GM21576 (cell line): ENCODE results near the gene GIPC3.

Source experiments
- ATAC-seq: cut with Tn5 transposase; IDR thresholded peaks from one replicate; pipeline ENCODE4 v1.9.1; 2021; ENCODE audit warnings: mild to moderate bottlenecking, moderate library complexity; ENCODE audit not compliant: unreplicated experiment

GIPC3 gene

GRCh38 chr19:3585301-3586126 lies at the start of gene GIPC3:
GIPC3 (plus strand) TSS chr19:3585478; CDS start chr19:3585598, 120 bp downstream.
- ATAC-seq: no peak

GRCh38 chr19:3535563-3535965 lies 49.7 kb upstream of the GIPC3 start:
- ATAC-seq: no peak

GRCh38 chr19:3535981-3536380 lies 49.3 kb upstream of the GIPC3 start:
- no peak for ATAC-seq

DNA sequence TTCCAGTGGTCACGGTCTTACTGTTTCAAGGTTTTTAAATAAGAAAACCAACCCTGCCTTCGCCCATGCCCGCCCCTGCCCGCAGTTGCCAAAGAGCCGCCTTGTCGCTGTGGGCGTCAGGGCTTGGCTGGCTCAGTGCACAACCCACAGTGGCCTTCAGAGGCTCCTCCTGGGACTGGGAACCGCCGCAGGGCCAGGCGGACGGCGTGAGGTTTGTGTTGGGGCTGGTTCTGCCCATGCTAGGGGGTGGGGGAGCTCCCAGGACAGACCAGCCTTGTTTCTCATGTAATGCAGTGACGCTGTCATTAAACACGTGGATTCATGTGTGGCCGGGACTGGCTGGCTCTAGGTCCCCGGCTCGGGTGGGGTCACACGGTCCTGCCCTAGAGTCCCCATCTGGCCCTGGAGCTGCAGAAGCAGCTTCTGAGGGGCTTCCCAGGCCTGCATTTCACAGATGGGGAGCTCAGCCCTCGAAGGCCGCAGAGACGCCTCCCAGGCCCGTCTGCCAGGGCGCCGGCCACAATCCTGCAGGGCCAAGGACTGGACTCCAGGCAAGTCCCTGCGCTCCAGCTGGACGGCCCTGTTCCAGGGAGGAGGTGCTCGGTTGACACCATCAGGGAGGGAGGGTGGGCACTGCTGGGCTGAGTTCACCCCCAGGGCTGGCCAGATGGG lies 48.7 kb upstream of the GIPC3 start:
- ATAC-seq: no peak

GRCh38 chr19:3537101-3537437 lies 48.2 kb upstream of the GIPC3 start:
- ATAC-seq: no peak

DNA sequence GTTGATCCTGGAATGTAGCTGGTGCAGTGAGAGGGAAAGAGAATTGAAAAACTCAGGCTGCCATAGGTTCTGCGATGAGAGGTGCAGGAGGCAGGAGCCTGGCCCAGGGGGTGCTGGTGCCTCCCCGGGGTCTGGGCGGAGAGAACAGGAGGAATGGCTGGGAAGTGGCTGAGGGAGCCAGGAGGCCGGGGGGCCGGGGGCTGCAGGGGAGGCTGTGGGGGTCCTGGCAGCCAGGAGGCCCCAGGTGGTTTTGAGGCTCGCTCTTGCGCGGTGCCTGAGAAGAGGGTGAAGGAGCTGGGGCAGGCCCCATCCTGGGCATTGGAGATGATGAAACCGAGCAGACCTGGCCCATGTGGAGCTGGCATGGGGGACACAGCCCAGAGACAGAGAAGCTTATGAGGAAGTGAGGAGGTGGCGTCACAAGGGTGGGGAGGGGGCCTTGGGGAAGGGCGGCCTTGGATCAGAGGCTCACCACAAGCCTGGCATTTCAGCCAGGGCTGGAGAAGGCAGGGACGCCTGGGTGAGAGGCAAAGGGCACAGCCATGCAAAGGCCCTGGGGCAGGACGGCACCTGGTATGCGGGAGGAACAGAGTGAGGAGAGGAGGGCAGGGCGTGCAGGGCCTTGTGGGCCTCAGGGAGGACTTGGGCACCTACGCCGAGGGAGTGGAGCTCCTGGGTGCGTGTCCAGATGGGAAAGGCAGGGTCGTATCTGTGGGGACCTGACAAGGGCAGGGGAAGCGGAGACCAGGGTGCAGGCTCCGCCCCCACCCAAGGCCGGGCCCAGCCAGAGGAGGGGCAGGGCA lies 47.6 kb upstream of the GIPC3 start:
- ATAC-seq: no peak

DNA sequence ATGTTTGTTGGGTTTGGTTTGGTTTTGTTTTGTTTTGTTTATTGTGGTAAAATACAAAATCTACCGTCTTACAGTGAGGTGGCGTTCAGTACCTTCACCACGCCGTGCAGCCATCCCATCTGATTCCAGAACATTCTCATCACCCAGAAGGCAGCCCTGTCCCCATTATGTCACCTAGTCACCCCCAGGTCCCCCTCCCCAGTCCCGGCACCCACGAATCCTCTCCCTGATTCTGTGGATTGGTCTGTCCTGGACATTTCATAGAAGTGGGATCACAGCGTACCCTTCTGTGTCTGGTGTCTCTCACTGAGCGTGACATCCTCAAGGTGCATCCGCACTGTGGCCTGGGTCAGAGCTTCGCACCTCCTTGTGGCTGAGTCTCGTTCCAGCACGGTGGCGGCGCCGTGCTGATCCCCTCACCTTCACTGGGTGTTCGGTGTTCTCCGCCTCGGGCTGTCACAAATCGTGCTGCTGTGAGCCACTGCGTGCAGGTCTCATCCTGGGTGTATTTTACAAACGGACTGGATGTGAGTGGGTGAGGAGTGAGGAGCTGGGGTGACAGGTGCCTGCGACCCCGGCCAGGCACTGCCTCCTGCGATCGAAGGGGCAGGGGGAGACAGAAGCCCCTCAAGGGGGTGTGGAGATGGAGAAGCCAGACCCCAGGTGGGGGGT lies 46.9 kb upstream of the GIPC3 start:
- no peak for ATAC-seq

DNA sequence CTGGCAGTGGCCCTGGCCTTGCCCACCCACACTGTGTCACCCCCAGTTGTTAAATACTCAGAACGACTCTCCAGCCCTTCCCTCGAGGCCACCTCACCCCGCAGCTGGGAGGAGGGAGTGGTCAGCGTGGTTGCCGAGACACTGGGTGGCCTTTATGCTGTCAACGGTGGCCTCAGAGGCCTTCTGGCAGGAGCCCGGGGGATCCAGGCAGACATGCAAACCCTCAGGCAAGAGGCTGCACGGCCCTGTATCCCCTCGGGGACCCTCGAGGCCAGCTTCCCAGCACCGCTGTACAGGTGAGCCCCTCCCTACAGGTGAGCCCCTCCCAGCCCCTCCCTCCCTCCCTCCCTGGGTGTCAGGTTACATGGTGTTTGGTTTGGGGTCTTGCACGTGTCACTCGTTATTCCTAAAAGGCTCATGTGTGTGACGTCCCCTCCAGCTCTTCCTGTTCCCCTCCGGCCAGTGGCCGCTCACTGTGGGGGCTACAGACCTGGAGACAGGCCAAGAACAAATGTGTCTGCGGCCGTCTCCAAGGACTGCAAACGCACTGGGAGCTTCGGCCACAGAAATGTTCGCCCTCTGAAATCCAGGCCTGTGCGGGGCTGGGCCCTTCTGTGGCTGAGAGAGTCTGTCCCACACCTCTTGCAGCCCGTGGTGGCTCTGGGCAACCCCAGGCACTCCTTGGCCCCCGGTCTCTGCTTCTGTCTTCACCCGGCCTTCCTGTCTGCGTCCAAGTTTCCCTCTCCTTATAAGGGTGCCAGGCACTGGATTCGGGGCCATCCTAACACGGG lies 46.1 kb upstream of the GIPC3 start, which contains the start of gene TEKTIP1:
TEKTIP1 (plus strand) TSS at position 210 of the 791 bp plus-strand sequence; CDS start at position 214, 4 bp downstream.
- ATAC-seq: no peak

- no peak for ATAC-seq
These were observed 45.5 kb upstream of the GIPC3 start for GRCh38 chr19:3539756-3540118.

GRCh38 chr19:3543150-3544057 lies 41.9 kb upstream of the GIPC3 start:
- no peak for ATAC-seq

- no peak for ATAC-seq
These were observed 41.3 kb upstream of the GIPC3 start for GRCh38 chr19:3544058-3544376.

DNA sequence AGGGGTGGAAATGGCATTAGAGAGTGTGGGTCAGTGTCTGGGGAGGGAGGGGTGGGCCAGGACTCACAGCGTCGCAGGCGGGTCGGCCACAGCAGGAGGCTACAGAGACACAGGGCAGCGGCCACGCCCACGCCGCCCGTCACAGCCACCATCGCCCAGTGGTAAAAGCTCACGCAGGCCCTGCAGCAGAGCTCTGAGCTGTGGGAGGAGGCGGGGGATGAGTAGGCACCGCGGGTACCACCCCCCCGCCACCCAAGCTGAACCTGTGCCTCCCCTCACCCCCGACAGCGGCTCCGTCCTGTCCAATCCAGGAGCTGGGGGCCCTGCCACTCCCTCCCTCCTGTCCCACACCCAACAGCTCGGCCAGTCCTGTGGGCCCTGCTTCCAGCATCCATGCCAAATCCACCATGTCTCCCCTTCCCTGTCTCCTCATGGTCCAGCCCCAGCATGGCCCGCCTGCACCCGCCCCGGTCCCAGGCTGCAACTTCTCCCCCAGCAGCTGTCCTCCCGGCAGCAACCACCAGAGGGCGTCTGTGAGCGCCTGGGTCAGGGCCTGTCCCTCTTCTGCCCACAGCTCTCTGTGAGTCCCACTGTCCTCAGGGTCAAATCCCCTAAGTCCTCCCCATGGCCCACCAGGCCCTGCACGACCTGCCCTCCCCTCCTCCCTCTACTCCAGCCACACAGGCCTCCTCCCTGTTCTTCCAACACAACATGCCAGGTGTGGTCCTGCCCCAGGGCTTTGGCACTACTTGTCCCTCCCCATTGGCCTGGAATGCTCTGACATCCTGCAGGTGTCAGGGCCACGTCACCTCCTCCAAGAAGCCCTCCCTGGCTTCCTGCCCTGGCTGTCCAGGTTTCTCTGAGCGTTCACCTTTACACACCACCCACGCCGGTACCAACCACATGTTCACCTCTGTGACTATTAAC lies 40.3 kb upstream of the GIPC3 start:
- ATAC-seq: no peak

DNA sequence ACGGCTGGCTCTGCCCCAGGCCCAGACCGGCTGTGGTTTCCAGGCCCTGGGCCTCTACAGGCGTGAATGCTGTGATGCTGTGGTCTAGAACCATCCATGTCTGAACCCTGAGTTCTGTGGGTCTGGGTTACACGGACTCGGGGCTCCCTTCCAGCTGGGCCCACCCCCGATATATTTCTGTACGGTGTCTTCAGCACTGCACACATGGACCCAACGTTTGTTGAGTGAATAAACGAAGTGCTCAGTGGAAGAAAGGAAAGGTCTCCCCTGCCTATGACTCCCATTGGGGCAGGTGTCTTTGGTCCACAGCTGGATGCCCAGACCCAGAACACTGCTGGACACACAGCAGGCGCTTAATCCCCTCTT lies 39.6 kb upstream of the GIPC3 start:
- no peak for ATAC-seq

DNA sequence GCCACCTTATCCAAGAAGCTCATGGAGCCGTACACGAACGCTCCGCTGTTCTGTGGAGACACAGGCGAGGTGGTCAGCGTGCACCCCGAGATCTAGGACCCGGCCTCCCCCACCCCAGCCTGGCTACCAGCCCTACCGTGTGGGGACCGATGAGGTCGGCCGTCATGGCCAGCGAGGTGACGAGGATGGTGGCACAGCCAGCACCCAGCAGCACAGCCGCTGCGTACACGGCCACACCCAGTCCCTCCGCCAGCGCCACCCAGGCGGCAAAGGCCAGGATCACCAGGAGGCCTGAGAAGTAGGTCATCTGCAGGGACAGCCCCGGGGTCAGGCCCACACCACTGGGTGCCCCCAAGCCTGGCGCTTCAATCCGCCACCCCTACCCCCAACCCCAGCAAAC lies 39.2 kb upstream of the GIPC3 start:
- no peak for ATAC-seq

DNA sequence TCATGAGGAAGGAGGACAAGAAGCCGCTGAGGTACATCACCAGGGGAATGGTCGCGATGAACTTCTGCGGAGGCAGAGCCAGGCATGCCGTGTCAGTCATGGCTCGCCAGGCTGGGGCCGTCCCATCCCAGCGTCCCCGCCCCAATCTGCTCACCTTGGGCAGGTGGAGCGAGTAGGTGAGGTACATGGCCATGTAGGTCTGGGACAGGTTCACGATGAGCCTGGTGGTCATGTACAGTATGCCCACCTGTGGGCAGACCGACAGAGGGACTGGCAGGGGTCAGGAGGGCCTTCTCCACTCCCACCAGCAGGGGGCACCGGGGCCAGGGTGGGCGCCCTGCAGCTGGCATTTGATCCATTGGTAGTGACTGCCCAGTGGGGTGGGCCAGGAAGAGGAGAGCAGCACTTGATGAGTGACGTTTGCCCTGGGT lies 38.0 kb upstream of the GIPC3 start:
- no peak for ATAC-seq

DNA sequence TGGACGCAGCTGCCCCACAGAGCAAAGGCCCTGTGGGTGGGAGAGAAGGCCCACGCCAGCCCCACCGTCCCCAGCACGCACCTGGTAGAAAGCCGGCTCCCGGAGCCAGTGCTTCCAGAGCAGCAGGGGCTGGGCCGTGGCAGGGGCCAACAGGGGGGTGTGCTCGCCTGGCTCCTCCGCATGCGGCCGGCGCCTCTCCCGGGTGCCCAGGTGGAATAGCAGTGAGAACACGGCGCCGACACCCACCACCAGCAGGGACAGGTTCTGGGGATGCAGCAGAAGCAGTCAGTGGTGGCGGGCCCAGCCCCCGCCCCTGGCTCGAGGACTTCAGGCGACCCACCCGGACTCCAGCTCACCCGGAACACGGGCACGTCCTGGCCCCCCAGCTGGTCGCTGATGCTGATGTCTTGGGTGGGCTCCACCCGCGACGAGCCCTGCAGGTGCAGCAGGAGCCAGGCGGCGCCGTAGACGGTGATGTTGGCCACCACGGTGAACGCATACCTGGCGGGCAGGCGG lies 37.5 kb upstream of the GIPC3 start:
- no peak for ATAC-seq

GRCh38 chr19:3548606-3549005 lies 36.7 kb upstream of the GIPC3 start:
- ATAC-seq: no peak

DNA sequence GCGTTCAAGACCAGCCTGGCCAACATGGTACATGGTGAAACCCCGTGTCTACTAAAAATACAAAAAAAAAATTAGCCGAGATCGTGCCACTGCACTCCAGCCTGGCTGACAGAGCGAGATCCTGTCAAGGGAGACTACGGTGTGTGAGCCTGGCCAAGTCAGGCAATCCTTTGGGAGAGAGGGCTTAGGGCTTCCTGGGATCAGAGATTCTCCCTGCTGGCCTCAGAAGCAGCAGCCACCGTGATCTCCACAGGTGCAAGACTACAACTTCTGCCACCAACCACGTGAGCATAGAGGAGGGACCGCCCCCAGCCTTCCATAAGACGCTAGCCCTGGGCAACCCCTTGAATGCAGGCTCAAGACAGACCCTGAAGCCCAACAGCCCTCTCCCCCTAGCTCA lies 35.5 kb upstream of the GIPC3 start:
- ATAC-seq: no peak
